Stimulated activated CD4-positive, alpha-beta T cell treated with anti-CD3 and anti-CD28 coated beads, Interleukin-4, amount 100 ng/mL, for 4 hours (primary cell): ENCODE data around the gene CNGA1.
A peak's percentile ranks its signal among the peaks of the same experiment; 100 is the strongest.
"Not testable (repeated sequence)": the region's sequence is repeated elsewhere in the genome, so short reads cannot be mapped to it uniquely, and the experiment has no call there.

Experiments used
- DNase-seq, 2 experiments: peaks; one replicate each; pipeline ENCODE4 v3.0.0-alpha.2; 2020

Gene CNGA1

GRCh38 chr4:47954245-47954644 lies 62.2 kb downstream of the CNGA1 start:
- DNase-seq: no peak

GRCh38 chr4:47945930-47946726 lies 70.4 kb downstream of the CNGA1 start:
- no peak for DNase-seq

- no peak for DNase-seq
These were observed 74.2 kb downstream of the CNGA1 start for GRCh38 chr4:47942081-47942819.

GRCh38 chr4:47939456-47939855 lies 77.0 kb downstream of the CNGA1 start:
- no peak for DNase-seq

- no peak for DNase-seq
These were observed 80.1 kb downstream of the CNGA1 start for GRCh38 chr4:47936336-47936735.

- no peak for DNase-seq
These were observed 82.6 kb downstream of the CNGA1 start for GRCh38 chr4:47933840-47934239.

GRCh38 chr4:47930971-47931804 lies 85.3 kb downstream of the CNGA1 start:
- no peak for DNase-seq

GRCh38 chr4:47929682-47930201 lies 86.7 kb downstream of the CNGA1 start:
- DNase-seq: no peak

- peak; percentile 30 to 37 for DNase-seq
These were observed 89.7 kb downstream of the CNGA1 start for GRCh38 chr4:47926667-47927258.

- not testable (repeated sequence) for DNase-seq
These were observed 93.2 kb downstream of the CNGA1 start for GRCh38 chr4:47923261-47923608.

- DNase-seq: not testable (repeated sequence)
These were observed 93.8 kb downstream of the CNGA1 start for GRCh38 chr4:47922436-47923260.

- DNase-seq: not testable (repeated sequence)
These were observed 99.3 kb downstream of the CNGA1 start for GRCh38 chr4:47917163-47917562.

- no peak for DNase-seq
These were observed 101.1 kb downstream of the CNGA1 start for GRCh38 chr4:47915378-47915777.

- DNase-seq: no peak
These were observed 101.6 kb downstream of the CNGA1 start for GRCh38 chr4:47914926-47915237.

GRCh38 chr4:47914220-47914925 lies 102.1 kb downstream of the CNGA1 start, which contains the start of gene NFXL1:
Gene NFXL1, minus strand, starts transcription at chr4:47914583. Its CDS starts 380 bp downstream, at chr4:47914203.
- peak; percentile 94 to 97 for DNase-seq

GRCh38 chr4:47913861-47914219 lies 102.6 kb downstream of the CNGA1 start:
- DNase-seq: peak; percentile 35 to 41

GRCh38 chr4:47913330-47913729 lies 103.2 kb downstream of the CNGA1 start:
- DNase-seq: no peak

GRCh38 chr4:47907089-47907646 lies 109.3 kb downstream of the CNGA1 start:
- DNase-seq: no peak

- DNase-seq: no peak
These were observed 116.8 kb downstream of the CNGA1 start for GRCh38 chr4:47899639-47900038.

GRCh38 chr4:47891928-47892327 lies 124.6 kb downstream of the CNGA1 start:
- DNase-seq: no peak
